Ectodermal cell (in vitro differentiated cells): ENCODE data around the gene TAS2R38.

Source experiments
- H3K27ac ChIP-seq: 2 replicates; pipeline ENCODE4 v1.7.0; 2013; ENCODE audit warnings: mild to moderate bottlenecking, low read depth, low read length; ENCODE audit not compliant: insufficient read depth, poor library complexity, severe bottlenecking
- H3K27me3 ChIP-seq: 2 replicates; pipeline ENCODE4 v1.7.0; 2013; ENCODE audit warnings: mild to moderate bottlenecking, low read length; ENCODE audit not compliant: insufficient read depth, control insufficient read depth, poor library complexity, severe bottlenecking
- H3K36me3 ChIP-seq: one replicate; pipeline ENCODE4 v1.7.0; 2013; ENCODE audit warnings: low read length; ENCODE audit not compliant: control insufficient read depth, insufficient read depth
- H3K4me1 ChIP-seq: one replicate; pipeline ENCODE4 v1.7.0; 2013; ENCODE audit warnings: low read length; ENCODE audit not compliant: control insufficient read depth, insufficient read depth
- H3K4me3 ChIP-seq: 2 replicates; pipeline ENCODE4 v1.7.0; 2013; ENCODE audit warnings: low read depth, low read length, control low read depth; ENCODE audit not compliant: insufficient read depth
- H3K9me3 ChIP-seq: 2 replicates; pipeline ENCODE4 v1.7.0; 2013; ENCODE audit warnings: mild to moderate bottlenecking, low read length, moderate library complexity; ENCODE audit not compliant: control insufficient read depth
- WGBS, 2 experiments: methylation state at CpG; one replicate each; pipeline ENCODE4 v1.1.7; 2013; ENCODE audit warnings: missing lambda C conversion rate in 2 of 2; 5-methylcytosine and 5-hydroxymethylcytosine counted together

TAS2R38 gene

DNA sequence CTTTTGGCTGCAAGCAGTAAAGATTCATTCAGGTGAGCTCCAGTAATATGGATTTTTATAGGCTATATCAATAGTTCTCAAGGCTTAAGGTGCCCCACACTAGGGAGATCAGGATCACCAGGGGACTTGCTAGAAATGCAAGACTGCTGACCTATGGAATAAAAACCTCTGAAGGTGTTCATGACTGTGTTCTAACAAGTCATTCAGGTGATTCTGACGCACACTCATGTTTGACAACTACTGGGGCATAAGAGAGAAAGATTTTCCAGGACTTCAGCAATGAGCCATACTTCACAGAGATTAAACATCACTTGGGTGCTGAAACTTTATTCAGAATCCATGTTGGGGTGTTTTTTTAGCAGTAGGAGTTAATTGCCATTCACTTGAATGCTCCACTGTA is 4.8 kb upstream of the TAS2R38 start:
- Histone ChIP-seq H3K4me3 (no peak overlapping the region), H3K27ac (no peak overlapping the region)

DNA sequence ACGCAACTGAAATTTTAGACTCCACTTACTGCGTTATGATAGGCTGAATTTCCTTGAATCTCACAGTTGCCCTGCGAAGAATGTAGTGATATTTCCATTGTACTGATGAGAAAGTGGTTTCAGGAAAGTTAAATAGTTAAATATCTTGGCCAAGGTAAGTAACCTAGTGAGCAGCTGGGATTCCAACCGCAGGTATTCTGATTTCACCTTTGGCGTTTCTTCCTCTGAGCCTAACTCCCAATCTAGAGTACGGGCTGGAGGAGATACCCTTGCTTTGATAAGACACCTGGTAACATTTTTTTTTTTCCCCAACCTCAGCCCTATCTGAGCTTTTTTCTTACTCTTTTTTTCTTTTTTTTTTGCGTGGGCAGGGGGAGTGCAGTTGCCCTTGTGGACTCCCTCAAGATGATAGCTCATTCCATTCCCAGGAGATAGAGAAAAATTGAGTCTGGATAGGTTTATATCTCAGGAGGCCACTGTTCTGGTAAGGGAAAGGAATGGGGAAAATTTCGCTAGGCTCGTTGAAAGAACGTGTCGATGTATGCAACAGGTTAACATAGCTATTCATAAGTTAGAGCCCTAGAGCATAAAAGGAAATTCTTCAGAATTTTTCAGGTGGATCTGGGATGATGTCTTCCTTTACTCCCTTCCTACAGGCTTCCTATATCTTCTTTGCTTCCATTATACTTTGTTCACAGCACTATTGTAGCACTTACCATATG is 3.1 kb upstream of the TAS2R38 start:
- 59 to 61% methylated on average over 10 to 11 of the region's 11 CpGs for WGBS, 2 experiments
- Histone ChIP-seq H3K4me3 (no peak overlapping the region), H3K9me3 (no peaks in the 10 kb centered on the region), H3K27ac (no peak overlapping the region), H3K4me1 (no peaks in the 10 kb centered on the region), H3K36me3 (no peaks in the 10 kb centered on the region), H3K27me3 (no peaks in the 10 kb centered on the region)

More for the DNA sequence above, 4.8 kb upstream of the TAS2R38 start:
- Histone ChIP-seq H3K9me3 (no peaks in the 10 kb centered on the region), H3K27me3 (no peaks in the 10 kb centered on the region), H3K36me3 (no peaks in the 10 kb centered on the region), H3K4me1 (no peaks in the 10 kb centered on the region)
- WGBS, 2 experiments, result 86 to 92% methylated on average over 1 of the region's 1 CpG

DNA sequence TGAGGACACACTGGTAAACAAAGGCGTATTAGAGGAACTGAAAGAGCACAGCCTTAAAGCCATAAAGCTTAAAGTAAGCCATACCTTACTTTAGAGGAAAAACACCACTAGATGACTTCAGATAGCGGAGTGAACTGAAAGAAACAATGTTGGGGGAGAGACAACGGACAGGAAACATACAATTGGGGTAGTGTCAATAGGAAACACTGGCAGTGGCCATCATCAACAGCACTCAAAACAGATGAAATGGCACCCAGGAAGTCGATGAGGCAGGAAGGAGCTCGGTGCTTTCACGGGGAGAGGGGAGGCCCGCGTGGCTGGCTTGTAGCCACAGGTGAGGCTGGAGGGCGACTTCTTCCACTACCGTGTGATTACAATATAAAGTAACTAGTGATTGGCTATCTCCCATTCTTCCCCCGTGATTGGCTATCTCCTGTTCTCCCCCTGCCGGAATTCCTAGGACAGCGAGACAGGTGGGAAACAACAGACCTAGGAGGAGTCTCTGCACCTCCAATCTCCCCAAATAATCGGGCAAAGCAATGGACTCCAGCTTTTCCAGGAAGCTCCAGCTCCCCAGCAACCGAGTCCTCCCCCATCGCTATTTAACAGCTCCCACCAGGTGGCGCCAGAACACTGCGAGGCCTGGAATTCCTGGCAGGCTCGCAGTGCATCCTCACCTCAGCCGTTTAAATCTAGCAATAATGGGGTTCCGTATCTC is 2.4 kb upstream of the TAS2R38 start:
- no peaks in the 10 kb centered on the region for H3K9me3 ChIP-seq
- H3K27ac ChIP-seq, result no peak overlapping the region
- WGBS, 2 experiments, result 32% methylated on average over 21 of the region's 21 CpGs
- H3K4me1 ChIP-seq, result no peaks in the 10 kb centered on the region
- no peak overlapping the region for H3K4me3 ChIP-seq
- no peaks in the 10 kb centered on the region for H3K27me3 ChIP-seq
- no peaks in the 10 kb centered on the region for H3K36me3 ChIP-seq

DNA sequence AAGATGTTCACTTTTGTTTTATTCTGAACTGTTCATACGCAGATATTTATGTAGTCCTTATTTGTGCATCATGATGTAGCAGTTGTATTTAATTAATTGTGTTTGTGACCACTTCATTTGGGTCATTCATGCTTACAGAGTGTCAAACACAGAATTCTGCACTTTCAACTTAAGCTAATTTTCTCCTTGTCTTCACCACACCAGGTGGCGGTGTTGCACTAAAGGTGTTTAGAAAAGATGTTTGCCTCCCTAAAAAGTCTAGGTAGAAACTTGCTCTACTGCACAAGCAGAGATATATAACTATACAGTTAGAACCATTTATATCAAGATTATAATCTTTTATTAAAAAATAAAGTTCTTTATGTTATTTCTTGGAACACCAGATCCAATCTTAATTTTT is 1.3 kb upstream of the TAS2R38 start:
- no peaks in the 10 kb centered on the region for H3K27me3 ChIP-seq
- H3K4me1 ChIP-seq, result no peaks in the 10 kb centered on the region
- H3K9me3 ChIP-seq, result no peaks in the 10 kb centered on the region
- no peak overlapping the region for H3K4me3 ChIP-seq
- no peak overlapping the region for H3K27ac ChIP-seq
- no peaks in the 10 kb centered on the region for H3K36me3 ChIP-seq
- WGBS, 2 experiments, result 43 to 71% methylated on average over 1 to 2 of the region's 2 CpGs

DNA sequence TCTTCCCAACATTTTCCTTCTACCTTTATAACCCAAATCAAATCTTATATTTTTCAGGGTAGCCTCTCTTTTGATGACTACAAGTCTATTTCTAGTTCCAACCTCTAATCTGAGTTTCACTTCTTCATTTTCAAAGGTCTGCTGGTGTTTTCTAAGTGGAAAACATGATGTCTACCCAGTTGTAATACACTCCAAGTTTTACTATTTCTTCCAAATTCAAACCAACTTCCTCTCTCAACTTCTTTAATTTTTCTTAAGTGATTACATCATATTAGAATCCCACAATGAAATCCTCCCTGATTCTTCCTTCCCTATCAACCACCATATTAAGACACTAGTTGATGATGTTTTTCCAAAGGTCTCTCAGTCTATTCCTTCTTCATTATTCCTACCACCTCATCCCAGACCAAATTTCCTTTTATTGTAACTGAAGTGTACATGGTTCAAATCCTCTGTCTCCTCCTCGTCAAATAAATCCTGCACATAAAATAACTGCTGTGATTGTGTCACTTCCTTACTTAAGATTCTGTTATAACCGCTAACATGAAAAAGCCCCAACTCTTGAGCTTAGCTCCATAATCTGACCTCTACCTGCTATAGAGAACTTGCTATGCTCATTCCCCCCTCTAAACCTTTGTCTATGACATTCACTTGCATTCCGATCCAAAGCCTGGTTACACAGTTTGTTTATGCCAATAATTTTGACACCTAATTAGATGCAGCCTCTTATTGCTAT is 12.7 kb downstream of the TAS2R38 start:
- Histone ChIP-seq H3K9me3 (no peaks in the 10 kb centered on the region), H3K27ac (no peak overlapping the region), H3K27me3 (no peaks in the 10 kb centered on the region), H3K4me3 (no peak overlapping the region), H3K36me3 (no peaks in the 10 kb centered on the region), H3K4me1 (no peaks in the 10 kb centered on the region)
- 90 to 97% methylated on average over 3 of the region's 3 CpGs for WGBS, 2 experiments

DNA sequence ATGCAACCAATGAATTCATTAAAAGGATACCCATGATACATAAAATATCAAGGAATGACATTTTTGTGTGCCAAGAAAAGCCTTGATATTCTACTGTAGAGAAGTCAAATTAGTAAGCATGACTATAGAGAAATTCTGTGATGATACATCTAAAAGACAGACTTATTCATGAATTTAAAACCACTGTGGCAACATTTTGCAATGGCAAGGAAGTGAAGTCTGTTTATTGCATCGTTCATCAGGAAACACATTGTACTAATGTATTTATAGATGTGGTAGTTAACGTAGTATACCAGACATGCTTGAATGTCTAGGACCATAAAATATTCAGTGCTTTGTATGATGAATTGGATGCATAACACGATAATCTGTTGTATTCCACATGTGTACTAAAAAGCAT is 17.5 kb downstream of the TAS2R38 start:
- Histone ChIP-seq H3K4me3 (no peak overlapping the region), H3K9me3 (no peaks in the 10 kb centered on the region), H3K36me3 (no peaks in the 10 kb centered on the region), H3K4me1 (no peaks in the 10 kb centered on the region), H3K27me3 (no peaks in the 10 kb centered on the region), H3K27ac (no peak overlapping the region)
- WGBS, 2 experiments, result 93 to 96% methylated on average over 2 to 3 of the region's 3 CpGs

DNA sequence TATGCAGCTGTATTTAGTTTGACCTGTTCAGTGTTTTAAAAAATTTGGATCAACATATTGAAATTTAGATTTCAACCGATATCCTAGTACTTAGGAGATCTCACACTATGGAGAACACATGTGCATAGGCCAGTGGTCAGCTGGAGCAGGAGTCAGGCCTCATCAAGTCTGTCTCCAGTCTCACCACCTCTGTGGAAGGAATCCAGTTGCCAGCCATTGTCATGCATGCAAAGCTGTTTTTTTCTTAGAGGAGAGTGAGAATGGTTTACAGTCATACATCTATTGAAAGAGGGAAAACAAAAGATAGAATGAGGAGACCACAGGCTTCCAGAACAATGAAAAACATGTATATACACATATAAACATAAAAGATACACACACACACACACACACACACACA is 19.2 kb downstream of the TAS2R38 start:
- Histone ChIP-seq H3K27ac (no peak overlapping the region), H3K9me3 (no peaks in the 10 kb centered on the region)

DNA sequence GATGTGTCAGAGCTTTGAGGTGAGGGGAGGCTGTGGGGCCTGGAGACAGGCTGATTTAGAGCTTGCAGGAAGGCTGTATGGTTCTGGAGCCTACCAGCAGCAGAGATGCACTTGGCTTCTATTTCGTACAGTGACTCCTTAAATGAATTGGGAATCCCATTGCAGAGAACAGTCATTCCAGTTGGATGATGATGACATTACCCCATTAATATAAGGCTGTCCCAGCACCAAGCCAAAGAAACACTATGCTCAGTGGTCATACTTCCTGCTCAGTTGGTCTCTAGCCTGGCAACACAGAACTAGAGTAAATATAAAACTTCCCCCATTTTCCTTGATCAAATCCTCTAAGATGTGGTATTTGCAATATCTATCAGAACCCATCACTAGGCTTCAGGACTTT is 21.1 kb downstream of the TAS2R38 start:
- 90 to 98% methylated on average over 1 of the region's 1 CpG for WGBS, 2 experiments
- H3K9me3 ChIP-seq, result no peaks in the 10 kb centered on the region
- no peak overlapping the region for H3K27ac ChIP-seq

More for the DNA sequence above, 19.2 kb downstream of the TAS2R38 start:
- WGBS, 2 experiments, result 81 to 100% methylated on average over 1 of the region's 1 CpG
- no peaks in the 10 kb centered on the region for H3K36me3 ChIP-seq
- H3K4me1 ChIP-seq, result no peaks in the 10 kb centered on the region
- H3K27me3 ChIP-seq, result no peaks in the 10 kb centered on the region
- no peak overlapping the region for H3K4me3 ChIP-seq

DNA sequence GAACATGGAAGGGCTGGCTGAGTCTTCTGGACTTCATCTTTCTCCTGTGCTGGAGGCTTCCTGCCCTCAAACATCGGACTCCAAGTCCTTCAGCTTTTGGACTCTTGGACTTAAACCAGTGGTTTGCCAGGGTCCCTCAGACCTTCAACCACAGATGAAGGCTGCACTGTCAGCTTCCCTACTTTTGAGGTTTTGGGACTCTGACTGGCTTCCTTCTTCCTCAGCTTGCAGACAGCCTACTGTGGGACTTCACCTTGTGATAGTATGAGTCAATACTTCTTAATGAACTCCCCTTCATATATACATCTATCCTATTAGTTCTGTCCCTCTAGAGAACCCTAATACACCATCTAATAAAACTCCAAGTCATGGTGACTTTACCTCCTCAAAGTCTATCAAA is 22.8 kb downstream of the TAS2R38 start:
- H3K4me1 ChIP-seq, result no peaks in the 10 kb centered on the region
- 95 to 96% methylated on average over 1 of the region's 1 CpG for WGBS, 2 experiments
- no peak overlapping the region for H3K27ac ChIP-seq
- H3K4me3 ChIP-seq, result no peak overlapping the region
- H3K36me3 ChIP-seq, result no peaks in the 10 kb centered on the region
- H3K27me3 ChIP-seq, result no peaks in the 10 kb centered on the region
- no peaks in the 10 kb centered on the region for H3K9me3 ChIP-seq

More for the DNA sequence above, 21.1 kb downstream of the TAS2R38 start:
- H3K27me3 ChIP-seq, result no peaks in the 10 kb centered on the region
- no peaks in the 10 kb centered on the region for H3K4me1 ChIP-seq
- no peaks in the 10 kb centered on the region for H3K36me3 ChIP-seq
- no peak overlapping the region for H3K4me3 ChIP-seq

DNA sequence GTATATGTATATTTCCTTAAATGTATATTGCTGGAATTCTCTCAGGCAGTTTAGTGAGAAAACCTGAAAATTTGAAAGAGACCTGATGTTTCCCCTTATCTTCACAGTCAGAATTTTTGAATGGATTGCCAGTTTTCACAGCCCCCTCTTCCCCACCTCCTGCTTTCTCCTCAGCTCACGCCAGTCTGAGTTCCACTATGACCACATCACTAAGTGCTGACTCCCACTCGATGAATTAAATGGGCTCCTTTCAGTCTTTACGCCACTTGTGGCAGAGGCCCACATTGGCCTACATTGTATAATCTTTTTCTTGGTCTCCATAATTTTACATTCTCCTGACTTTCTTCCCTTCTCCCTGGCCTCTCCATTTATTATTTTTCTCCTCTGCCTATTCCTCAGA is 23.7 kb downstream of the TAS2R38 start:
- 93 to 95% methylated on average over 3 of the region's 3 CpGs for WGBS, 2 experiments
- Histone ChIP-seq H3K36me3 (no peaks in the 10 kb centered on the region), H3K9me3 (no peaks in the 10 kb centered on the region), H3K4me3 (no peak overlapping the region), H3K27ac (no peak overlapping the region), H3K27me3 (no peaks in the 10 kb centered on the region), H3K4me1 (no peaks in the 10 kb centered on the region)
